Activated CD8-positive, alpha-beta T cell treated with anti-CD3 and anti-CD28 coated beads, Interleukin-2, amount 10 ng/mL, durations not matched to agents 7 days and 5 days (primary cell): ENCODE data around the gene NCBP3. TPM values are rescaled to one million over a fixed set of nuclear protein-coding genes. Genes with fewer than 3 reads are reported as not detected.

ENCODE experiments used
- ATAC-seq: fragments of 150-1000 bp; cut with Tn5 transposase; one replicate; pipeline ENCODE4 v1.10.0; 2021; ENCODE audit warnings: moderate library complexity
- CTCF ChIA-PET: fragments of 350-600 bp; sonication (Branson Sonifier 250); formaldehyde crosslinking; loops from one replicate; lab custom pipeline; 2021; ENCODE audit warnings: antibody characterized with exemption; lab: Charles Lee
- POLR2A ChIA-PET: fragments of 350-600 bp; sonication (Branson Sonifier 250); formaldehyde crosslinking; loops from one replicate; lab custom pipeline; 2021; ENCODE audit warnings: antibody characterized with exemption; lab: Charles Lee
- DNase-seq: peaks from one replicate; pipeline ENCODE4 v3.0.0-alpha.2; 2020
- H3K27ac Mint-ChIP-seq: one replicate; pipeline ENCODE4 v1.8.0; 2021; ENCODE audit warnings: mild to moderate bottlenecking, mixed read lengths
- H3K27me3 Mint-ChIP-seq: one replicate; pipeline ENCODE4 v1.8.0; 2021; ENCODE audit warnings: low read depth, mixed read lengths
- H3K36me3 Mint-ChIP-seq: one replicate; pipeline ENCODE4 v1.8.0; 2021; ENCODE audit warnings: low read depth, mixed read lengths
- H3K4me1 Mint-ChIP-seq: one replicate; pipeline ENCODE4 v1.8.0; 2021; ENCODE audit warnings: low read depth, mixed read lengths
- H3K4me3 Mint-ChIP-seq: one replicate; pipeline ENCODE4 v1.8.0; 2021; ENCODE audit warnings: mild to moderate bottlenecking, mixed read lengths
- H3K9me3 Mint-ChIP-seq: one replicate; pipeline ENCODE4 v1.8.0; 2022; ENCODE audit warnings: mixed read lengths; ENCODE audit not compliant: insufficient read depth
- total RNA-seq, 2 experiments: library from RNA; stranded (reverse); gene quantifications; one replicate each; pipeline ENCODE4 v1.2.3, GENCODE V29; 2021

NCBP3 gene
- total RNA-seq, 2 experiments from 2014 or later = 39.1 to 42.6 TPM

GRCh38 chr17:3879591-3880417 is 33.8 kb upstream of the NCBP3 start:
- H3K27ac Mint-ChIP-seq = no peak overlapping the region
- H3K4me3 Mint-ChIP-seq = no peak overlapping the region
- CTCF ChIA-PET = interaction anchor here (0.8 to 2.3 kb wide), 3 partner anchors 33 to 142 kb away, joined by 4 to 7 read pairs (median 6); partner anchors contain the start of gene NCBP3
- peaks cover 9% of the 10 kb centered on the region for H3K4me1 Mint-ChIP-seq
- ATAC-seq (no peak), DNase-seq (no peak)
- H3K9me3 Mint-ChIP-seq = no peaks in the 10 kb centered on the region
- POLR2A ChIA-PET = no interaction called here
- no peaks in the 10 kb centered on the region for H3K27me3 Mint-ChIP-seq
- peaks cover 4% of the 10 kb centered on the region for H3K36me3 Mint-ChIP-seq

GRCh38 chr17:3879186-3879585 is 33.1 kb upstream of the NCBP3 start:
- ATAC-seq (no peak), DNase-seq (no peak)
- Mint-ChIP-seq H3K4me1 (peaks cover 9% of the 10 kb centered on the region), H3K27me3 (no peaks in the 10 kb centered on the region), H3K36me3 (peaks cover 4% of the 10 kb centered on the region), H3K9me3 (no peaks in the 10 kb centered on the region), H3K4me3 (no peak overlapping the region), H3K27ac (no peak overlapping the region)
- ChIA-PET POLR2A (interaction anchor here (0.6 kb wide), 1 partner anchor 145 kb away, joined by 4 read pairs; no protein-coding TSS in a partner anchor), CTCF (interaction anchor here (2.3 kb wide), 1 partner anchor 35 kb away, joined by 7 read pairs; no protein-coding TSS in a partner anchor)

- Mint-ChIP-seq H3K4me1 (no peaks in the 10 kb centered on the region), H3K27me3 (no peaks in the 10 kb centered on the region), H3K27ac (no peak overlapping the region), H3K9me3 (no peaks in the 10 kb centered on the region), H3K36me3 (peaks cover 2% of the 10 kb centered on the region), H3K4me3 (no peak overlapping the region)
- ATAC-seq (no peak), DNase-seq (no peak)
- ChIA-PET CTCF (no interaction called here), POLR2A (no interaction called here)
Observed at GRCh38 chr17:3877220-3877619, 31.2 kb upstream of the NCBP3 start.

GRCh38 chr17:3875317-3875716 is 29.3 kb upstream of the NCBP3 start:
- H3K27ac Mint-ChIP-seq = no peak overlapping the region
- H3K36me3 Mint-ChIP-seq = peaks cover 4% of the 10 kb centered on the region
- no peak for ATAC-seq
- no peak overlapping the region for H3K4me3 Mint-ChIP-seq
- H3K9me3 Mint-ChIP-seq = no peaks in the 10 kb centered on the region
- POLR2A ChIA-PET = interaction anchor here (0.7 kb wide), 1 partner anchor 9 kb away, joined by 4 read pairs; no protein-coding TSS in a partner anchor
- DNase-seq = no peak
- H3K27me3 Mint-ChIP-seq = no peaks in the 10 kb centered on the region
- CTCF ChIA-PET = no interaction called here
- H3K4me1 Mint-ChIP-seq = peaks cover 7% of the 10 kb centered on the region

- Mint-ChIP-seq H3K9me3 (no peaks in the 10 kb centered on the region), H3K4me1 (peaks cover 7% of the 10 kb centered on the region), H3K36me3 (peaks cover 4% of the 10 kb centered on the region), H3K4me3 (no peak overlapping the region), H3K27me3 (no peaks in the 10 kb centered on the region), H3K27ac (no peak overlapping the region)
- no peak for ATAC-seq
- CTCF ChIA-PET = no interaction called here
- DNase-seq = no peak
- POLR2A ChIA-PET = no interaction called here
Observed at GRCh38 chr17:3873862-3874261, 27.8 kb upstream of the NCBP3 start.

GRCh38 chr17:3870871-3871306 is 24.8 kb upstream of the NCBP3 start:
- Mint-ChIP-seq H3K9me3 (no peaks in the 10 kb centered on the region), H3K27me3 (no peaks in the 10 kb centered on the region), H3K4me3 (no peak overlapping the region), H3K4me1 (peaks cover 7% of the 10 kb centered on the region), H3K27ac (peak overlapping the region; percentile 76), H3K36me3 (peaks cover 4% of the 10 kb centered on the region)
- POLR2A ChIA-PET = no interaction called here
- DNase-seq (no peak), ATAC-seq (no peak)
- CTCF ChIA-PET = no interaction called here

- Mint-ChIP-seq H3K9me3 (no peaks in the 10 kb centered on the region), H3K27ac (no peak overlapping the region), H3K4me1 (peaks cover 7% of the 10 kb centered on the region), H3K27me3 (no peaks in the 10 kb centered on the region), H3K4me3 (no peak overlapping the region), H3K36me3 (peaks cover 2% of the 10 kb centered on the region)
- ATAC-seq = no peak
- ChIA-PET POLR2A (no interaction called here), CTCF (no interaction called here)
- no peak for DNase-seq
Observed at GRCh38 chr17:3867606-3868005, 21.6 kb upstream of the NCBP3 start.

GRCh38 chr17:3867106-3867505 is 21.1 kb upstream of the NCBP3 start:
- no peaks in the 10 kb centered on the region for H3K9me3 Mint-ChIP-seq
- ATAC-seq = no peak
- H3K36me3 Mint-ChIP-seq = peaks cover 2% of the 10 kb centered on the region
- peaks cover 7% of the 10 kb centered on the region for H3K4me1 Mint-ChIP-seq
- H3K4me3 Mint-ChIP-seq = no peak overlapping the region
- DNase-seq = no peak
- ChIA-PET CTCF (no interaction called here), POLR2A (no interaction called here)
- no peak overlapping the region for H3K27ac Mint-ChIP-seq
- H3K27me3 Mint-ChIP-seq = no peaks in the 10 kb centered on the region

GRCh38 chr17:3866276-3866675 is 20.2 kb upstream of the NCBP3 start:
- H3K27me3 Mint-ChIP-seq = no peaks in the 10 kb centered on the region
- ATAC-seq (no peak), DNase-seq (no peak)
- H3K9me3 Mint-ChIP-seq = no peaks in the 10 kb centered on the region
- peaks cover 2% of the 10 kb centered on the region for H3K36me3 Mint-ChIP-seq
- ChIA-PET CTCF (no interaction called here), POLR2A (no interaction called here)
- peaks cover 7% of the 10 kb centered on the region for H3K4me1 Mint-ChIP-seq
- H3K27ac Mint-ChIP-seq = no peak overlapping the region
- H3K4me3 Mint-ChIP-seq = no peak overlapping the region

- no peak overlapping the region for H3K4me3 Mint-ChIP-seq
Observed at GRCh38 chr17:3865176-3865575, 19.1 kb upstream of the NCBP3 start.

GRCh38 chr17:3864534-3864933 is 18.5 kb upstream of the NCBP3 start:
- Mint-ChIP-seq H3K27me3 (no peaks in the 10 kb centered on the region), H3K9me3 (no peaks in the 10 kb centered on the region), H3K27ac (no peak overlapping the region), H3K36me3 (no peaks in the 10 kb centered on the region), H3K4me1 (no peaks in the 10 kb centered on the region), H3K4me3 (no peak overlapping the region)
- ChIA-PET CTCF (interaction anchor here (1.1 to 4.0 kb wide), 7 partner anchors 14 to 210 kb away, joined by 3 to 32 read pairs (median 5); partner anchors contain the start of gene NCBP3), POLR2A (no interaction called here)
- no peak for ATAC-seq
- DNase-seq = no peak

More at GRCh38 chr17:3865176-3865575, 19.1 kb upstream of the NCBP3 start:
- CTCF ChIA-PET = interaction anchor here (1.1 to 4.0 kb wide), 5 partner anchors 19 to 209 kb away, joined by 3 to 32 read pairs (median 5); partner anchors contain the start of gene NCBP3
- POLR2A ChIA-PET = no interaction called here
- Mint-ChIP-seq H3K27me3 (no peaks in the 10 kb centered on the region), H3K36me3 (no peaks in the 10 kb centered on the region), H3K4me1 (no peaks in the 10 kb centered on the region), H3K27ac (no peak overlapping the region), H3K9me3 (no peaks in the 10 kb centered on the region)
- no peak for ATAC-seq
- no peak for DNase-seq
